Measurements from ENCODE around the gene KAT6B. TPM values are rescaled to one million over a fixed set of nuclear protein-coding genes. Genes with fewer than 3 reads are reported as not detected.

KAT6B gene
- total and polyA plus RNA-seq, 11 donors = 10.4 to 61.3 (median 42.9) TPM

GRCh38 chr10:74896788-74897527 is 70.6 kb downstream of the KAT6B start:
- 61 to 77% (median 65%) methylated on average over 5 of the region's 5 CpGs for WGBS, 4 donors
- Histone ChIP-seq H3K27me3 (no peaks in the 10 kb centered on the region), H3K4me1 (peaks cover 3 to 52% (median 31%) of the 10 kb centered on the region in 12 donors), H3K4me3 (no peak overlapping the region), H3K36me3 (no peaks in the 10 kb centered on the region), H3K9me3 (no peaks in the 10 kb centered on the region), H3K27ac (no peak overlapping the region)
- peak in 2 of 4 donors; percentile 10 to 22 for ATAC-seq
- TF ChIP-seq POLR2A (IDR thresholded peaks at IDR 0.05) (no peak), CTCF (IDR thresholded peaks at IDR 0.05) (no peak)
- intact Hi-C loops (cut with DNase I) = no loop called here
- DNase-seq = no peak

GRCh38 chr10:74898201-74898976 is 72.0 kb downstream of the KAT6B start:
- DNase-seq (no peak), ATAC-seq (no peak)
- no peak for TF ChIP-seq CTCF (IDR thresholded peaks at IDR 0.05)
- H3K27me3 ChIP-seq = no peaks in the 10 kb centered on the region
- H3K4me3 ChIP-seq = no peak overlapping the region
- WGBS, 4 donors = 70 to 82% (median 72%) methylated on average over 4 of the region's 4 CpGs
- intact Hi-C loops (cut with DNase I) = no loop called here
- H3K9me3 ChIP-seq = peaks cover 0 to 4% (median 0%) of the 10 kb centered on the region in 12 donors
- H3K36me3 ChIP-seq = no peaks in the 10 kb centered on the region
- H3K4me1 ChIP-seq = peaks cover 3 to 55% (median 37%) of the 10 kb centered on the region in 12 donors
- peak overlapping the region in 1 of 12 donors; percentile 18 for H3K27ac ChIP-seq

GRCh38 chr10:74900297-74900696 is 73.9 kb downstream of the KAT6B start:
- H3K4me3 ChIP-seq = no peak overlapping the region
- H3K27me3 ChIP-seq = no peaks in the 10 kb centered on the region
- H3K36me3 ChIP-seq = no peaks in the 10 kb centered on the region
- H3K27ac ChIP-seq = no peak overlapping the region
- intact Hi-C loops (cut with DNase I) = loop anchor here in 1 of 10 donors (10.0 kb wide), 1 partner anchor 325 kb away; no protein-coding TSS in a partner anchor
- 91 to 96% (median 92%) methylated on average over 5 of the region's 5 CpGs for WGBS, 4 donors
- DNase-seq (no peak), ATAC-seq (peak in 1 of 4 donors; percentile 18)
- no peak for TF ChIP-seq POLR2A (IDR thresholded peaks at IDR 0.05)
- H3K4me1 ChIP-seq = peaks cover 3 to 55% (median 40%) of the 10 kb centered on the region in 12 donors
- H3K9me3 ChIP-seq = peaks cover 0 to 6% (median 0%) of the 10 kb centered on the region in 12 donors

GRCh38 chr10:74901301-74901700 is 74.9 kb downstream of the KAT6B start:
- Histone ChIP-seq H3K36me3 (no peaks in the 10 kb centered on the region), H3K4me3 (no peak overlapping the region), H3K27ac (no peak overlapping the region), H3K9me3 (peaks cover 0 to 6% (median 0%) of the 10 kb centered on the region in 12 donors), H3K27me3 (no peaks in the 10 kb centered on the region), H3K4me1 (peaks cover 2 to 54% (median 41%) of the 10 kb centered on the region in 12 donors)
- TF ChIP-seq CTCF (IDR thresholded peaks at IDR 0.05) (no peak), POLR2A (IDR thresholded peaks at IDR 0.05) (no peak)
- WGBS, 4 donors = 57 to 68% (median 63%) methylated on average over 2 of the region's 2 CpGs
- intact Hi-C loops (cut with DNase I) = loop anchor here in 1 of 10 donors (10.0 kb wide), 1 partner anchor 324 kb away; no protein-coding TSS in a partner anchor
- DNase-seq = no peak
- ATAC-seq = no peak
